NCI-H2107 (cell line): ENCODE measurements around the gene PODN.

ENCODE experiments used
- DNase-seq: peaks from one replicate; lab custom pipeline; 2025; lab: John Stamatoyannopoulos, UW

The PODN gene

DNA sequence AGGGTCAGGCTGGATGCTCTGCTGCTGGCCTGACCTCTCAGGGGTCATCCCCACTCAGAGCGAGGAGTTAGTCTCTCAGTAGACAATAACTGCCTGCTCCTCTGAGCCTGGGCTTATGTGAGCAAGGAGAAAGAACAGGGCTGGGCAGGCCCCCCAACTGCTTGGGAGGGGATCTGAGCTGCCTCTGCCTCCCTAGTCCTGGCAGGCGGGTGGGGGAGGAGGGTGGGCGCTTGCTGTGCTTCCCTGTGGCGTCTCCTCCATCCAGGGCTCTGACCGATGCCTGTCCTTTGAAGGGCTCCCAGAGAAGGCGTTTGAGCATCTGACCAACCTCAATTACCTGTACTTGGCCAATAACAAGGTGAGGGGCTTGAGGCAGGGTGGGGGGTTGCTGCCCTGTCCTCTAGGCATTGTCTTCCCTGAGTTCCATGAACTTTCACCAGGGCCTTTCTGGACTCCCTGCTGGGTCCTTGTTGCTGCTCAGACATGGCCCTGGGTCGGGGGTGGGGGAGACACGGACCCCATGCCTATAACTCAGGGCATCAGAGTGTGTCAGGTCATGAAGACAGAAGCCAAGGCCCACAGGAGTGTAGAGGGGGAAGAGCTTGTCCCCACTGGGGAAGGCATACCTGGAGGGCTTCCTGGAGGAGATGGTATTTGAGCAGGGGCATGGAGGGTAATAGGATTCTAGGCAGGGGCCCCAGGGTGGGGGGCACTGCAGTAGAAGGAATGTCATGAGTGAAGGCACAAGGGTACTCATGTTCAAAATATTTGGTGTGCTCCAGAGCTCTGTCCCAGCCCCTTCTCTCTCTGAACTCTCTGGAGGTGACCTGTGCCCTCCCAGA, 12.5 kb downstream of the PODN start:
- no peak for DNase-seq

GRCh38 chr1:53075206-53075605, 13.2 kb downstream of the PODN start:
- DNase-seq, result no peak

DNA sequence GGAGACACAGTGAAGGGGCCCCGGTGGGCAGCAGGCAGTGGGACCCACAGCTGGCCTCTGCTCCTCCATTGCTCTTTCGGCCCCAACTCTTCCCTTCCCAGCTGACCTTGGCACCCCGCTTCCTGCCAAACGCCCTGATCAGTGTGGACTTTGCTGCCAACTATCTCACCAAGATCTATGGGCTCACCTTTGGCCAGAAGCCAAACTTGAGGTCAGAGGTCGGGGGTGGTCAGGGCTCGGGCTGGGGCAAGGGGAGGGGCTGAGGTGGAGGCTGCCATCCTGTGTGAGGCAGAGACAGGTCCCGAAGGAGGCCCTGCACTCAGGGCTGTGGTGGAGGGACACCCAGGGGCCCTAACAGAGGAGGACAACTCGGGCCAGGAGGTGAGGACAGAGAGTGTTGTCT, 13.7 kb downstream of the PODN start:
- no peak for DNase-seq

- DNase-seq, result no peak
Measured at GRCh38 chr1:53076165-53076564, 14.2 kb downstream of the PODN start.

DNA sequence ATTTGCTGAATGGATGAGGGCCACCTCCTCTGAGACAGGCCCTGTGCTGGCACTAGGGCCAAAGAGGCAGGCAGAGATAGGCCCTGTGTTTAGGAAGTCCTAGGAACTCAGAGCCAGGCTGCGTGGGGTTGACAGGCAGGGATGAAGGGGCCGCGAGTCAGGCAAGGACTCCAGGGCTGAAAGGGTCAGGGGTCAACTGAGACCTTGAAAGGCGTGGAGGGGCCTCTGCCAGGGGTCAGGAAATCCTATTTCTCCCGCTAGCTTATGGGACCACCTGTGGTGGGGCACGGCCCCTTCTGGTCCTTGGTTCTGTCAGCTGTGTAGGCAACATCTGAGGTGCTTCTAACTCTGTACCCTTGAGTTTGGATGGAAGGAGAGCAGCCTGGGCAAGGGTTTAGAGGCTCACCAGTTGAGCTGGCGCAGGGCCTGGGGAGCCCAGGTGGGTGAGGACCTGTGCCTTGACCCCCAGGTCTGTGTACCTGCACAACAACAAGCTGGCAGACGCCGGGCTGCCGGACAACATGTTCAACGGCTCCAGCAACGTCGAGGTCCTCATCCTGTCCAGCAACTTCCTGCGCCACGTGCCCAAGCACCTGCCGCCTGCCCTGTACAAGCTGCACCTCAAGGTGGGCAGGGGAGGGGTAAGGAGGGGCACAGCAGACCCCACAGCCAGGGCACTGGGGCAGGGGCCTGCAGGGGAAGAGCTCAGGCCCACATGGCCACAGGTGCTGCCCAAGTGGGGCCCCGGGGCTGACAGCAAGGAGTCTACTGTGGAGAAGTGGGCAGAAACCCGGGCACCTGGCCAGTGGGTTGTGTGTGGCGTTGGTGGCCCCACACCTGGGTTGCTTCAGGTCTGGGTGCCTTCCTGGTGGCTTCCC, 14.9 kb downstream of the PODN start:
- no peak for DNase-seq

DNA sequence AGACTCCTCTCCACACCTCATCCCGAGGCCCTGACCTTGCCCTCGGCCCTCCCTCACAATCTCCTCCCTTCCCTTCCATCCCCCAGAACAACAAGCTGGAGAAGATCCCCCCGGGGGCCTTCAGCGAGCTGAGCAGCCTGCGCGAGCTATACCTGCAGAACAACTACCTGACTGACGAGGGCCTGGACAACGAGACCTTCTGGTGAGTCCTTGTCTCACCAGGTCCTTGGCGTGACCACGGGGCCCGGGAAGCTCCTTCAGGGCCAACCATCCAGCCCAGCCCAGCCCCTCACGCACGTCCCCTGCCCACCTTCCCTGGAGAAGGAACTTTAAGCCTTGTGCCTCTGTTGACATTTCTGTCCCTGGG, 15.6 kb downstream of the PODN start:
- no peak for DNase-seq

- DNase-seq, result no peak
Measured at GRCh38 chr1:53078333-53079101, 16.5 kb downstream of the PODN start.

DNA sequence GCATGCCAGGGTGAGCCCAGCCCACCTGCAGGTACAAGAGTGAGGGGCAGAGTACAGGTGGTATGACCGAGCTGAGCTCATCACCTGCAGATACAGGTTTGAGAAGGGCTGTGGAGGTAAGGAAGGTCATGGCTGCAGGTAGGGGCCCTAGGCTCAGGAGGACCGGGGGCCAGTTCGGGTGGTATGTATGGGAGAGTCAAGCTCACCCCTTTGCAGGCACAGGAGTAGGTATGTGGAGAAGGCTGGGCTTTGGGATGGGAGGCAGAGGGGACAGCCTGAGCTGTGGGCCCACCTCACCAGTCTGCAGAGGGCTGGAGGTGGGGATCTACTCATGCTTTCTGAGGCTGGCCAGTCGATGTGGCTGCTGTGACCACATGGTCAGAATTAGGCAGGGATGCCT, 17.2 kb downstream of the PODN start:
- DNase-seq, result no peak

GRCh38 chr1:53080041-53080440, 18.0 kb downstream of the PODN start:
- no peak for DNase-seq

DNA sequence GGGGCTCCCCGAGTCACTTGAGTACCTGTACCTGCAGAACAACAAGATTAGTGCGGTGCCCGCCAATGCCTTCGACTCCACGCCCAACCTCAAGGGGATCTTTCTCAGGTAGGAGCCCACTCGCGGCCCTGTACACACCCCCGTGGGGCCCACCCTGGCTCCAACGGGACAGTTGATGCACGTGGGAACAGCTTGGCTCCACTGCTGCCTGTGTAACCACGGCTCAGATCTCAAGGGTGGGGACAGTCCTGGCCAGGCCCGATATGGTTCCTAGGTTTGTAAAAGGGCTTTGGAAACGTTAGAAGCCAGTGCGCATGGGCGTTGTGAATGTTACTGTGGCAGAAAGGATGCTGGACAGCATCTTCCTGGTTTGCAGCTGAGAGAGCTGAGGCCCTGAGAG, 18.8 kb downstream of the PODN start:
- DNase-seq, result no peak

DNA sequence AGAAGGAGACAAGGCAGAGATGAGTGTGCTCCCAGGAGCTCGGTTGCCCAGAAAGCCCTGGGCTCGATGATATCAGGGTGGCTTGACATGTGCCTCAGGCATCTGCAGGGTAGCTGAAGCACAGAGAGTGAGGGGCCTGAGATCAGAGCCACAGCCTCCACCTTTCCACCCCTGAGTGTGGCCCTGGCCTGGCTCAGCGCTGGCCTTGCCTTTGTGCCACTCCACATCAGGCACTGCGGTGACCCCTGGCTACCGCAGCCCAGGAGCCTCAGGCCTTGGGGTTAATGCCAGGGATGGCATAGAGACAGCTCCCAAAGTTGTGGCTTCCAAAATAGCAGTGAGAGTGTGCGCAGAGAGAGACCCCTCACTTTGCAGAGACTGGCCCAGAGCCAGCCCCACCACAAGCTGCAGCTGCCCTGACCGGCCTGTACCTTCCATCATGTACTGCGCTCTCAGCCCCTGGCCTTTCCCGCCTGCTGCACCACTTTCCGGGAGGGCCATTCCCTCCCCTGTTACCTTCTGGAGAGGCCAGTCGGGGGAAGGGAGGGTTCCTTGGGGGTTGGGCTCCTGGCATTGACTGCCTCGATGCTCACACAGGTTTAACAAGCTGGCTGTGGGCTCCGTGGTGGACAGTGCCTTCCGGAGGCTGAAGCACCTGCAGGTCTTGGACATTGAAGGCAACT, 19.5 kb downstream of the PODN start:
- DNase-seq, result no peak

- DNase-seq, result no peak
Measured at GRCh38 chr1:53082826-53083455, 20.9 kb downstream of the PODN start.

DNA sequence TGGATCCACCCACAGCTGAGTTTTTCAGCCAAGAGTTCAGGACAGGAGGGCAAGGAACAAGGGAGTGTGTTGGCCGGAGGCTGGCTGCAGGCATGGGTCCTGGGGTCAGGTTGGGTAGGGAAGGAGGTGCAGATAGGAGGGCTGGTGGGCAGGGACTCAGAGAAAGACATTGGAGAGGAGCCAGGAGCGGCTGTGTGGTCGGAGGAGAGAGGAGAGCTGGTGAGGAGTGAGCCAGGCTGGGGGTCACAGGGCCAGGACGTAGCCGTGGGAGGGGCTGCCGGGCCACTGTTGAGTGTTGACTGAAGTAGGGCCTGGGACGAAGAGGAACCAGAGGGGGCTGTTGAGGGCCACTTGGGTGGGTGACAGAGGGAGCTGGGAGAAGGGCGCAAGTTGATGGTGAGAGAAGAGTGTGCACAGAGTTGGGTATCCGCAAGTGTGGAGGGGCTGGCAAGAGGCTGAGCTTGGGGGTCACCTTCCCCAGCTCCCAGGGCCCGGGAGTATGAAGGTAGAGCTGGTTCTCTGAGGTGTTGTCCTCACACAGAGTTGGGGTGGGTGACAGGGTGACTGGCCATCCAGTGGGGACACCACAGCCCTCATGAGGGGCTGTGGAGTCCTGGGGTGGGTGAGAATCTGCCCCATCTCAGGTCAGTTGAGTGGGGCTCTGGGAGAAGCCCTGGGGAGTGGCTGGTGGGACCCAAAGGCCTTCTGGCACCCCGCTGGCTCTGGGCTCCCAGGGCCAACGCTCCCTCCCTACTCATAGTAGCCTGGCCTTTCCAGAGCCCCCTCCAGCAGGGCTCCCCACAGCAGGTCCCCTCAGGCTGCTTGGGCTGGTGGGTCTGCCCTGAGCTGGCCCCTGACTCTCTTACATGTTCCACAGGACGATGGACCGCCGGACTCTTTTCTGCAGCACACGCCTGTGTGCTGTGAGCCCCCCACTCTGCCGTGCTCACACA, 21.9 kb downstream of the PODN start:
- DNase-seq, result no peak

DNA sequence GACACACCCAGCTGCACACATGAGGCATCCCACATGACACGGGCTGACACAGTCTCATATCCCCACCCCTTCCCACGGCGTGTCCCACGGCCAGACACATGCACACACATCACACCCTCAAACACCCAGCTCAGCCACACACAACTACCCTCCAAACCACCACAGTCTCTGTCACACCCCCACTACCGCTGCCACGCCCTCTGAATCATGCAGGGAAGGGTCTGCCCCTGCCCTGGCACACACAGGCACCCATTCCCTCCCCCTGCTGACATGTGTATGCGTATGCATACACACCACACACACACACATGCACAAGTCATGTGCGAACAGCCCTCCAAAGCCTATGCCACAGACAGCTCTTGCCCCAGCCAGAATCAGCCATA, 22.6 kb downstream of the PODN start:
- DNase-seq, result no peak

GRCh38 chr1:53085405-53085804, 23.4 kb downstream of the PODN start:
- DNase-seq, result no peak

GRCh38 chr1:53086491-53087070, 24.6 kb downstream of the PODN start:
- no peak for DNase-seq

- DNase-seq, result no peak
Measured at GRCh38 chr1:53087332-53088285, 25.6 kb downstream of the PODN start.

DNA sequence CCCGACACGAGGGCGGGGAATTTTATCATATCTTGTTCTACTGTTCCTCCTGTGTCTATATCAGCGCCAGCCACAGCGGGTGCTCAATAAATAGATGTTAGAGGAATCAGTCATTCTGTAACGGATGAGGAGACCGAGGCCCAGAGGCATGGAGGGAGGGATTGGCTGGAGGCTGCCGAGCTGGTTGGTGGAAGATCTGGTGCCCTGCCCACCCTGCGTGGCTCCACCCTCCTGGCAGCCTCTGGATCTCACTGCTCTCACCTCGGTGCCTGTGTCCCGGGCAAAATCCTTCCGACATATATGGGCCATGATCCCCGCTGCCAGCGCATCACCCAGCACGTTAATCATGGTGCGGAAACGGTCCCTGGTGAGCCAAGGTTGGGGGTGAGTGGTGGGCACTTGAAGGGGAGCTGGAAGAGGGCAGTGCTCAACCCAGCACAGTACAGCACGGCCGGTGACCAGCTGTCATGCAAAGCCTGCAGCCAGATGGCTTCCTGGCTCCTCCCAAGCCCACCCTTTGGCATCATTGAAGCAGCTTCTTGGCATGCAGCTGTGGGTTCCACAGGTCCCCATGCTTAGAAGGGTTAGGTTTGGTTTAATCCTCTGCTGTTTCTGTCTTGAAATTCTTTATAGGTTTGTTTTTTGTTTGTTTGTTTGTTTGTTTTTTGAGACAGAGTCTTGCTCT, 26.7 kb downstream of the PODN start:
- no peak for DNase-seq
